ENCODE data around the gene RHCG.

DNA sequence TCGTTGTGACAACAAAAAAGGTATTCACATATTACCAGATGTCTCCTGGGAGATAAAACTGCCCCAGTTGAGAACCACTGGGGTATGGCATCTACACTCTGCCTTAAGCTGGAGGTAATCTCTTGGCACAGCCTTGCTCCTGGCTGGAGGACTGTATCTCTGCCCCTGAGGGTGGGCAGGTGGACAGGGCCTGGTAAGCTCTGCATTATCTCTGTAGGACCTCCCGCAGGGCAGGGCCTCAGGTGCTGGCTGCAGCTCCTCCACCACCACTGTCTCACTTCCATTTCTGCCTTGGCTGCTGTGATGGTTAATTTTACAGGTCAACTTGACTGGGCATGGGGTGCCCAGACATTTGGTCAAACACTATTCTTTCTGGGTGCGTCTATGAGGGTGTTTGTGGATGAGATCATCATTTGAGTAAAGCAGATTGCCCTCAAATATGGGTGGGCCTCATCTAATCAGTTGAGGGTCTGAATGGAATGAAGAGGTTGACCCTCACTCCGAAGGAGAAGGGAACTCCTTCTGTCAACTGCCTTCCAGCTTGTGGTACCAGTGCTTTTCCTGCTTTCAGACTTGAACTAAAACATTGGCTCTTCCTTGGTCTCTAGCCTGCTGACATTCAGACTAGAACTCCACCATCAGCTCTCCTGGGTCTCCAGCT, 9.8 kb upstream of the RHCG start:
- TF ChIP-seq, protein P1, sequence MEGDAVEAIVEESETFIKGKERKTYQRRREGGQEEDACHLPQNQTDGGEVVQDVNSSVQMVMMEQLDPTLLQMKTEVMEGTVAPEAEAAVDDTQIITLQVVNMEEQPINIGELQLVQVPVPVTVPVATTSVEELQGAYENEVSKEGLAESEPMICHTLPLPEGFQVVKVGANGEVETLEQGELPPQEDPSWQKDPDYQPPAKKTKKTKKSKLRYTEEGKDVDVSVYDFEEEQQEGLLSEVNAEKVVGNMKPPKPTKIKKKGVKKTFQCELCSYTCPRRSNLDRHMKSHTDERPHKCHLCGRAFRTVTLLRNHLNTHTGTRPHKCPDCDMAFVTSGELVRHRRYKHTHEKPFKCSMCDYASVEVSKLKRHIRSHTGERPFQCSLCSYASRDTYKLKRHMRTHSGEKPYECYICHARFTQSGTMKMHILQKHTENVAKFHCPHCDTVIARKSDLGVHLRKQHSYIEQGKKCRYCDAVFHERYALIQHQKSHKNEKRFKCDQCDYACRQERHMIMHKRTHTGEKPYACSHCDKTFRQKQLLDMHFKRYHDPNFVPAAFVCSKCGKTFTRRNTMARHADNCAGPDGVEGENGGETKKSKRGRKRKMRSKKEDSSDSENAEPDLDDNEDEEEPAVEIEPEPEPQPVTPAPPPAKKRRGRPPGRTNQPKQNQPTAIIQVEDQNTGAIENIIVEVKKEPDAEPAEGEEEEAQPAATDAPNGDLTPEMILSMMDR (IDR thresholded peaks at IDR 0.05; ENCODE audit: low read length) = no peak
- no peak for TF ChIP-seq EZH2 (optimal IDR thresholded peaks at IDR 0.05; ENCODE audit: low read depth, low read length)
